GM10266 (cell line): ENCODE data around the gene TMEM40.
A peak's percentile ranks its signal among the peaks of the same experiment; 100 is the strongest.

ENCODE experiments used
- DNase-seq: peaks from one replicate; pipeline ENCODE4 v3.0.0; 2012; ENCODE audit errors: extremely low spot score
- CTCF ChIP-seq: IDR thresholded peaks from 2 replicates; pipeline ENCODE4 v1.5.1; 2012; ENCODE audit warnings: mild to moderate bottlenecking, low read depth; ENCODE audit not compliant: control insufficient read depth, insufficient read depth; ENCODE audit errors: missing control alignments

The TMEM40 gene

GRCh38 chr3:12753275-12754028, 5.6 kb downstream of the TMEM40 start:
- DNase-seq: no peak
- no peak for TF ChIP-seq CTCF

- no peak for TF ChIP-seq CTCF
- peak; percentile 52 for DNase-seq
Measured at GRCh38 chr3:12752809-12753208, 6.2 kb downstream of the TMEM40 start.

GRCh38 chr3:12752102-12752501, 7.0 kb downstream of the TMEM40 start:
- DNase-seq: no peak
- TF ChIP-seq CTCF: no peak

GRCh38 chr3:12751571-12751970, 7.5 kb downstream of the TMEM40 start:
- no peak for TF ChIP-seq CTCF
- DNase-seq: no peak

- TF ChIP-seq CTCF: no peak
- no peak for DNase-seq
Measured at GRCh38 chr3:12750658-12751071, 8.4 kb downstream of the TMEM40 start.

GRCh38 chr3:12750223-12750622, 8.8 kb downstream of the TMEM40 start:
- DNase-seq: no peak

More at GRCh38 chr3:12750223-12750622, 8.8 kb downstream of the TMEM40 start:
- TF ChIP-seq CTCF: no peak
